GM19238 (cell line): ENCODE measurements around the gene PIMREG.

ENCODE experiments used
- DNase-seq: peaks from one replicate; pipeline ENCODE4 v3.0.0; 2011; ENCODE audit warnings: low spot score; ENCODE audit not compliant: insufficient read length

PIMREG gene

DNA sequence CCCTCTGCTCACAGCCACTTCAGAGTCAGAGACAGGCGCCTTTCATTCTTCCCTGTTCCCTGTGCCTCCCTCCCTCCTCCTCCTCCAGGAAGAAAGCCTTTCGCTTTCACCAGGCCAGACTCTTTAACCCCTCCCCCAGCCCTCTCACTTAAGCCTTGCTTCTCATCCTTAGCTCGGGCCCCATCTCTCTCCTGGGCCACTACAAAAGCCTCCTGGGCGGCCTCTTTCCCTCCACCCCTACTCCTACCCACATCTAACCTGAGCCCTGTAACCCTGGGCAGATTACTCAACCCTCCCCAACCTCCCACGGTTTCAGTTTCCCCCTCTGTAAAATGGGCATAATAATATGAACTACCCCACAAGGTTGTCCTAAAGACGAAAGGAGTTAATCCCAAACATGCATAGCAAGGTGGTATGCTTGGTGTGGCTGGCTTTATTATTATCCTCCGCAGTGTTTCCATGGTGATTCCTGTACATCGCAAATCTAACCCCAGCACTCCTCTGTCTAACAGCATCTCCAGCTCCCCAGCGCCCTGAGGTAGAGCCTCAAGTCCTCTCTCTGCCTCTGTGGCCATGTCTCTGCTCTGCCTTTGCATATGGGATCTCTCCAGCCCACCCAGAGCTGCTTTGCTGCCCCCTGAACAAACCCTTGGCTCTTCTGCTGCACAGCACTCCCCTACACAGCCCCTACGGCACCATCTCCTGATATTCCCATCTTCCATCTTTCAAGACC, 17.7 kb downstream of the PIMREG start:
- DNase-seq: no peak

DNA sequence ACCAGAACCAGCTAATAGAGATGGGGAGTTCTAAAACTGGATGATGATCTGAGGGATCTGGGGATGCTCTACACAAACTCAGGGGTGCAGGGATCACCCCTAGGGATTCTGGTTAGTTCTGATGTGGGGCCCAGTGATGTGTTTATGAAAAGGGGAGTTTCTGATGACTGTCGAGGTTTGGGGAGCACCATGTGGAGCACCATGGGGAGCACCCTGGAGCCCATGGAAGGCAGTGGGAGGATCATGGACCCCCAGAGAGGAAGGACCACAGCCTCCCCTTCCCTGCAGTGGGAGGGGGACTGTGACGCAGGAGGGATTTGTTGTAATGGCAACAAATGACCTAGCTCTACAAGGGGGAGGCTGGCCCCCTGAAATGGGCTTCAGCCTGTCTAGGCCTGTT, 18.4 kb downstream of the PIMREG start:
- DNase-seq: no peak

DNA sequence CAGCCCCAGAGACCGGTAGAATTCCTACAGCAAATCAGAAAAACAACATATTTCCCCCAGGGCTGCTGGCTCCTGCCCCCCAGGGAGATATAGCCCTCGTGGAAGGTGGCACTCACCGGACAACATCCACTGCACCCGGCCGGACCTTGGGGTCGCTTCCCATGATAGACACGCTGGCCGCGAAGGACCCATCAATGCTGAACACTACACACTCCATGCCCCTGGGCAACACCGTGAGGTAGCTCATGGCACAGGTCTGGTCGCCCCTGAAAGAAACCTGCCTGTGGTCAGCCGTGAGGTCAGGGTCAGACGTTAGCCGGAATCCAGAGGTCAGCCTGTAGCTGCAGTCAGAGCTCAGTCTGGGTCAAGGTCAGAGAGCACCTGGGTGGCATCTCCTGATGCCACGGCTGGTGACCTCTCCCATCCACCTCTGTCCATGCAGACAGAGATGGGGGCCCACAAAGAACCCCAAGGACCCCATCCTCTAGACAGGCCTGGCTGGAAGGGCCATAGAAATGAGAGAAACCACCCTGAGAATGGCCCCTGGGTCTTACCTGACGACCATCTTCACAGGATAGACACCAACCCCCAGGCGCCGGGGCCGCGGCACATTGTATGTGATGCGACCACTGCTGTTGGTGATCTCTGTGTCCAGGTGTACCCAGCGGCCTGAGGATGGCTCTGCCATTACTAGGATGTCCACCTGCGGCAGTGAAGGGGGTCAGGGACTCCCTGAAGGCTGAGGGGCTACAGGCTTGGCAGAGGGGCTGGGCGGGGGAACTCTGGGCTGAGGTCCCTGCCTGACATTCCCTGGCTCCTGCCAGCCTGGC, 19.6 kb downstream of the PIMREG start:
- no peak for DNase-seq

DNA sequence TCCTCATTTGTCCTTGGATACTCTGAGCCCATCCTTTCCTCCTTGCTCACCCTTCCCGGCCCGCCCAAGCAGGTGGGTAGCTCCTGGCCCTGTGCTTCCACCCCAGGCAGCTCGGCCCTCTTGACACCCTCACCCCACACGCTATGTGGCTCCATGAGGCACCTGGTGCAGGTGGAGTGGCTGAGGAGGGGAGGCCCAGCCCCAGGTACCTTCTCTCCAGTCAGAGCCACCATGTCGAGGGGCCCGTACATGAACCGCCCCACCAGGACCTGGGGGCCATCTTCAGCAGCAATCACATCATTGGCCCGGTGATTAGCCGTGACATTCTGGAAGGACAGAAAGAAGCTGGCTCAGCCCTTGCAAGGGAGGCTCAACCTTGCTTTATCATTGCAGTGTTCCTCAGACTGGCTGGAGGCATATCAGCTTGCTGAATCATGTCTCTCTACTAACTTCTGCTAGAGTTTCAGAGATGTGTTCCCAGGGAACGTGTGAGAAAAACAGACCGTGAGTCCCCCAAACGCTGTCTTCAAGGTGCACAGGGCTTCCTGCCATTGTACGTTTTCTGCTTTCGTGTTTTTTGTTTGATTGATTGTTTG, 20.3 kb downstream of the PIMREG start:
- no peak for DNase-seq

DNA sequence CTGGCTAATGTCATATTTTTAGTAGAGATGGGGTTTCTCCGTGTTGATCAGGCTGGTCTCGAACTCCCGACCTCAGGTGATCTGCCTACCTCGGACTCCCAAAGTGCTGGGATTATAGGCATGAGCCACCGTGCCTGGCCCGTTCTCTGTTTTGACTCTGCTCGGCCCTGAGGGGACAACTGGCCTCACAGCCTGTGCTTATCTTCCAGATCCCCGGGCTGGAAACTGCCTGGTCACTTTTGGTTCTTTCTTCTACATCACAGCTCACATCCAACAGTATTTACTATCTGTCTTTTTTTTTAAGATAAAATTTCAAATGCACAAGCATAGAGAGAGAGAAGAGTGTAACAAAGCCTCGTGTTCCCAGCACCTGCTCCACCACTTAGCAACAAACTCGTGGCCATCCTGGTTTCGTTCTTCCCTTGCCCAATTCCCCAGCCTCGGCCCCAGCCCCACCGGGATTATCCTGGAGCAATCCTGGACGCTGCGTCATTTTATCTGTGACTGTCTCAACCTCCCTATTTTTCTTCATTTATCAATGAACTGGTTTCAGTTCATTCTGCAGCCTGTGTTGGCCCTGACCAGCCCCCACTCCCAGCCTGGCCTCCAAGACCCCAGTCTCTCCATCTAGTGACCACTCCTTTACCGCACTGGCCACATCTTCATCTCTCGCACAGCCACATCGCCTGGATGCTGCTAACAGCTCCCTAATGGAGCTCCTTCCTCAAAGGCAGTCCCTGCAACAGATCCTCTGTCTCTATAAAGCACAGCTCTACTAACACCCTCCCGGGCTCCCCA, 21.1 kb downstream of the PIMREG start:
- no peak for DNase-seq

DNA sequence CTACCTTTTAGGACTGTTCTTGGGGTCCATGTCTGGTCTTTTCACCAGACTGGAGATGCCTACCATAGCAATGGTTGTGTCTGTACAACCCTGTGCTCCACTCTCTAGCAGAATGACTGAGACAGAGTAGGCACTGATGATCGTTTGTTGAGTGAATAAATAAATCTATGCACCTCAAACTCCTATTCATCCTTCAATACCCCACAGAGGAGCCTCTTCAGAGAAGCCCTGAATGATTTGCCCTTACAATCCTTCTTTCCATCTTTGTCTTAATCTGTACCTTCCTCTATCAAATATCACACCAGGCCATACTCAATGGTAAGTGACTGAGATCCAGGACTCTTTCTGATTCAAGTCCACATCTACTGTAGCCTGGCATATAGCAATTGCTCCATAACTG, 23.3 kb downstream of the PIMREG start:
- no peak for DNase-seq

DNA sequence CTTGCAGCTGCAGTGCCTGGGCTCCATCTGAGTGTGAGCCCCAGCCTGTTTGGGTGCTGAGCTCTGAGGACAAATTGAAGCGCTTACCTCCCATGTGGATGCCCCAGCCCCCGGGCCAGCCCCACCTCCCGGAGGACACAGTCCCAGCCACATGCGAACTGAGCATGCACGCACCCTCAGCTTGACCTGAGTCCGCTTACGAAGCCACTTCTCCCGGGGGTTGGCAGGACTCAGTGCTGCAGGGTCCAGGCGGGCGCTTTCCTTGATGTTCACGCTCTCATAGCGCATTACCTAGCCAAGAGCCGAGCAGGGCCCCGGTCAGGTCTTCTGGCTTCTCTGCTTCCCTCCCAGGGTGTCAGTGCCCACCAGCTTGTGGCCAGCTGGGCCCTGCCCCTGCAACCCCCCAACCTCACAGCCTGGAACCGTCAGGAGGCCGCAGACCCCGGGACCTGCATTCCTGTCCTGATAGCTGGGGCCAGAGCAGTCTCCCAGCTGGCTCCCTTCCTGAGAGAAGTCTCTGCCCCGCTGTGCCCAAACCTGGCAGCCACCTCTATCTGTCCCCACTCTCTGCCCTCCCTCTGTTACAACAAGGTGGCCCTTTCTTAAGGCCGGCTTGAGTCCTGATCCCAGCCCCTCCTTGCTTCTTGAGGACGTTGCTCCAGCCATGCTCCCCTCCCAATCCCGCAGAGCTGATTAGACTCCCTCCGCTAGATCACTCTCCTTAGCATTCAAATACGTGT, 24.0 kb downstream of the PIMREG start:
- no peak for DNase-seq

DNA sequence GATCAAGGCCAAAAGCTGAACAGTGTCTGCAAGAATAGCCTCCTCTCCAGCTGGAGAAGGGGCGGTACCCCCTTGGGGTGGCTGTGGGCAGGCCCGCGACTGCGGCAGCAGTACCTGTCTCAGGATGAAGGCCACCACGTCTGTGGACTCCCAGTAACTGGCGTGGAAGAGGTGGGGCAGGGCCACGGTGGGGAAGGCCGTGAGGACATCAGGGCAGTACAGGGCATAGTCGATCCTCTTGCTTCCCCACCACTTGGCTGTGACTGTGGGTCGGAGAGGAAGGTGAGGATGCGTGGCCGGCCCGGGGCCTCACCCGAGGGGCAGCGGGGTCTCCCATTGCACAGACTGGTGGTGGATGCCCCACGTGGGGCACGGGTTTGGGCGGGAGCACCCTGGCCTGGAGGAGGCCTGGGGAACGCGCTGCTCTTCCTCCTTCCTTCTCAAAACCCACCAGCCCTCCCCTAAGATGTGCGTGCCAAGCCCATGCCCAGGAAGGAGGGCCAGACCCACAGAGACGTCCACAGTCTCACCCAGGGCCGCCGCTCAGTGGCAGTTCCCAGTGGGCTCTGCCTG, 26.0 kb downstream of the PIMREG start:
- no peak for DNase-seq

DNA sequence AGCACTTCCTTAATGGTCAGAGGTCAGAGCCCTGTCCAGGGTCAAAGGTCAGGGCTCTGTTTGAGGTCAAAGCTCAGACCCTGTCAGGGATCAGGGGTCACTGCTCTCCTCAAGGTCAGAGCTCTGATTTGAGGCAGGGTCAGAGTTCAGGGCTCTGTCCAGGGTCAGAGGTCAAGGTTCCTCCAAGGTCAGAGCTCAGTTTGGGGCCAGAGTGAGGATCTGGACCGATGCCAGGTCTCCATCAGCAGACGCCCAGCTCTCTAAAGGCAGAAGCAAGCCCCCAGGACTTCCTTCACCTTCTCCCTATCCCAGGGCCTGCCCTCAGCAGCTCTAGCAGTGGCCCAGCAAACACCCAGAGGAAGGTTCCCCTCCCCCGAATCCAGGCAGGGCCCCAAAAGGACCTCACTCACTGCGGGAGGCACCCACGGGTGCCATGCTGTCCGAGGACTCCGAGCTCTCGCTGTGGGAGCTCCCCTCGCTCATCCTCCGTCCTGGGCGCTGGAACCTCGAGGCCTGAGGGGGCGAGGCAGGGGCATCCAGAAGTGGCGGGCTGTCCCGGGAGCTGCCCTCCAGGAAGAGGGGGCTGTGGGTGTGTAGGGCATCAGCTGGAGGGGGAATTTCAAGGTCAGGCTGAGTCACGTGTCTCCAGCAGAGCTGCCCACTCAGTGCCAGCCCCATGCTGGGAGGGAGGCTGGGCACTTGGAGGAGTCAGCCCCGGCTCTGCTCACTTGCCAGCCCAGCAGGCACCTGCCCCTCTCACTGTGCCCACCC, 26.7 kb downstream of the PIMREG start:
- no peak for DNase-seq

DNA sequence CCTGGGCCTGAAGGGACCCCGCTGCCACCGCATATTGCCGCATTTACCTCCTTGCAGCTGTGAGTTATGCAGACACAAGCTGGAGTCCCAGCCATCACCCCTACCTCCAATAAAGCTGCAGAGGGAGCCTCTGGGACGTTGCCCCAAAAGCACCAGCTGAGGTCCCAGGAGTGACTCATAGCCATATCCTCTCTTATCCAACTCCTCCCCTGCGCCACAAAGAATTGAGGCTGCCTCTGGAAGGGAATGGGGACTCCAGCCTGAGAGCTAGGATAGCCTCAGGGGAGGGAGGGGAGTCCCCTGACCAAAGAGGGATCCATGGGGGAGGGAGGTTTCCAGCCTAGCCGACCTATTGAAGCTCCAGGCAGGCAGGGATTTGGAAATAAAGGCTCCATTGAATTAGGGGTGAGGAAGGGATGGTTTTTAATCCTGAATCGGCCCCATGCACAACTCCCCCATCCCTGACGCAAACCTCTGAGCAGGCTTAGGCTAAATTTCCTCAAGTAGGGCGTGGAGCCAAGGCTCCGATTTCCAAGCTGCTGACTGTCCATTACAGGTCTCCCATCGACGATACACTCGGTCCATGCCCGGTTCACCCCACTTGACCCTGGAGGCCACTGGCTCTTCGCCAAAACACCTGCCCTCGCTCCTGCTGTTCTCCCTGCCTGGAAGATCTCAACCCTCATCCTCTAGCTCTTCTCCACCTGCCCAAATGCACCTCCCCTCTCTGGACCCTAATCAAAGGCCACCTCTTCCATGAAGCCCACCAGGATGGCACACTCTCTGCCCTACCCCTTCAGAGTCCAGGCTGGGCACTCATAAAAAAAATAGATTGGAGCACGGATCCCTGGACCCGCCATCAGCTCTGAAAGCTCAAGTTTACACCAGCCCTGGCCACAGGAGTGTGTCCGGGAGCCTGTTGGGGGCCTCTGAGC, 27.5 kb downstream of the PIMREG start:
- DNase-seq: no peak

DNA sequence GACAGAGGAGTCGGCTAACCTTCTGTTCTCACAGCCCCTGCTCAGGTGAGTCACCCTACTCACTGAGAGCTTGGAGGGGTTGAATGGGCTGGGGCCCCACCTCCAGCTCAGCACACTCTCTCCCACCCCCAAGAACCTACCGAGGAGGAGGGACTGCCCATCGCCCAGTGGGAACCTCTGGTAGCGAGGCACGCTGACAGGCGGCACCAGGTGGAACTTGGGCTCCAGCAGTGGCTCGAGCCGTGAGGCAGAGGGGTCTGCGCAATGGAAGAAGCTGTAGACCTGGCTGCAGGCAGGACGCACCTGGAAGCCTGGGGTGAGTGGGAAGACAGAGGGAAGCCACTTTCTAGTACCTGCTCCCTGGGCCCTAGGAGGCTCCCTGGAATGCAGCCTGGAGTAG, 28.3 kb downstream of the PIMREG start:
- no peak for DNase-seq

DNA sequence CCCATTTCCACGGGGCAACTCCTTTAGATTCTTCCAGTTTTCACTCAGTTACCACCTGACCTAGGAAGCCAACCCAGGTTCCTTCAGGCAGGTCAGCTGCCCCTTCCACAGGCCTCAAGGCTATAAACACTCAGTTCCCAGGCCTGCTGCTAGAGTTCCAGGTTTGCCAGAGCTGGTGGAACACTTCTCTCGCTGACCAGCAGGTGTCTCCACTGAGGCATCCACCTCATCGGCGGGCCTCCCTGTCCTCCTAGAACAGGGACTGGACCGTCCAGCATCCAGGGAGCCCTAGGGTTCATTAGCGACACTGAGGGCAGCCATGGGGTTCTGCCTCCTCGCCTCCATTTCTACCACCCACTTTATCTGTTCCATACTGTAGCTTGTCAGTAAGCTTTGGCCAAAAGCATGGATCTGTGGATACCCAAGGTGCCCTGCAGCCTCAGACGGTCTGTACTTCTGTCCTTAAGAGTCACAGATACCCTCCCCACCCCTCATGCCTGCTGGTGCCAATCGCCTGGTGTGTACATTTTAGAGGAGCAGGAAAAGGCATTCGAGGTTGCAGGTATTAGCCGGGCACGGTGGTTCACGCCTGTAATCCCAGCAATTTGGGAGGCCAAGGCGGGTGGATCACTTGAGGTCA, 29.0 kb downstream of the PIMREG start:
- DNase-seq: peak; percentile 83

DNA sequence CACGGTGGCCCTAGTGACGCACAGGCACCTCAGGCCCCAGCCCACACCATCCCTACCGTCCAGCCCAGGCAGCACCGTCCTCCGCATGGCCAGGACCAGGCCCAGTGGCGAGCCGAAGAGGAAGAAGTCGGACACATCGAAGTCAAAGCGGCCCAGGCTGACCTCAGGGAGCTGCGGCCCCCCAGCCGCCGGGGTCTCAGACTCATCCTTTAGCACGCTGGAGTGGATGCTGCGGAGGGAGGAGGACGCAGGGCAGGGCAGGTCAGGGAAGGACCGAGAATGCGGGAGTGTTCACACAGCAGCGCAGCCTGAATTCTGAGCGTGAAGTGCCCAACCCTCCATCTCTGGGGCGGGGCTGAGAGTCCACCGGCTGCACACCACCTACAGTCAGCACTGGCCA, 30.1 kb downstream of the PIMREG start:
- DNase-seq: no peak

DNA sequence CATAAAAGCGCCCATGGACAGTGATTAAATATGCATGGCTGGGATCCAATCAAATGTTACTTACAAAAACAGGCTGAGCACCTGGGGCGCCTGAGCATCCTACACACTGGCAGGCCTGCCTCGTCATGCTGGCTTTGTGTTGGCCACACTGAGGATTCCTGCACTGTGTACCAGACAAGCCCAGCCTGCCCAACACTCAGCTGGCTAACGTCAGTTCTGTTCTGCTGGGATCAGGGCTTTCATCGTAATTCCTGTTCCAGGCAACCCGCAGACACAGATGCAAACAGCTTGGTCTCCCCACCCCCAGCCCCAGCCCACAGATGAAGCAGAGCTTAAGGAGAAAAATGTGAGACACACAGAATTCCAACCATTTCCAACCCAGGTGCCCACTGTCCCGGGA, 30.7 kb downstream of the PIMREG start:
- DNase-seq: no peak

DNA sequence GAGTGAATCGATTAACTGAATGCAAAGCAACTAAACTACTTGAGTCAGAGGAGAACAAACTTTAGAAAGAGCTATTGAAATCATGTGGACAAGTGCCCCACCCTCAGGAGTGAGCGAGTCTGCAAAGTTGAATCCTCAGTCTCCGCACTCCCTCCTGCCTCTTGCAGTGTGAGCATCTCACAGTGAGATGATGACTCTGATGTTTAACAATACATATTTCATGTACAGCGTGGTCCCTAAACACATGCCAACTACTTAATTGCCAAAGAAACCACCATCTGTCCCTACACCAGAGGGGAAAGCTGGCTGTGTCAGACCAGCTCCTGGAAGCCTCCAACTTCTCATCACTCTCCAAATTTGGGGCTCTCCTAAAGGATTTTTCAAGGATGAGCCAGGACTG, 31.2 kb downstream of the PIMREG start:
- no peak for DNase-seq

DNA sequence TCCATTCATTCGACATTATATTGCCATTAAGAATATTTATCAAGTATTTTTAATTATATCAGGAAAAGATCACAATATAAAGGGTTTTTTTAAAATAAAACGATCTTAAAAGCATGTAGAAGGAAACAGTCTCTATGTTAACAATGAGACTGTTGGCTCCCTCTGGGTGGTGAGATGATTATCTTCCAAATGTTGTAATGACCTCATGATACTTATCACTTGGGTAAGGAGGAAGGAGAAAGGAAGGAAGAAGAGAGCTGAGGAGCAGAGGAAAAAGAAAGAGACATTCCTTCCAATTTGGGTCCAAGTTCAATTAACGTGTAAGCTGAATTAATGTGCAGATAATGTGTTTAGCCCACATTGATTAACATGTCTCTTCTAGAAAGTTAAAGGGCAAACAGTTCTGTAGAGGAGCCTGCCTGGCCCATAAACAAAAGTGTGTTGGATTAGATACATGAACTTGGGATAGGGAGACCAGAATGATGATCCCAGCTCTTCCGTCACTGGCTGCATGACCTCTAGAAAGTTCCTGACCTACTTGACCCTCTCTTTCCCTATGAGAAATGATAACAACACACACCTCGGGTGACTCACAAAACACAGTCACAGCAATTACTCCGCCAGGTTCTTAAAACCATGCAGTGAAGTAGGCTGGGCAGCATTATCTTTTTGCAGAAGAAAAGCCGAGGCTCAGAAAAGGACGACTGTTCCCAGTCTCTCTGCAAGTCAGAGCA, 32.0 kb downstream of the PIMREG start:
- no peak for DNase-seq

DNA sequence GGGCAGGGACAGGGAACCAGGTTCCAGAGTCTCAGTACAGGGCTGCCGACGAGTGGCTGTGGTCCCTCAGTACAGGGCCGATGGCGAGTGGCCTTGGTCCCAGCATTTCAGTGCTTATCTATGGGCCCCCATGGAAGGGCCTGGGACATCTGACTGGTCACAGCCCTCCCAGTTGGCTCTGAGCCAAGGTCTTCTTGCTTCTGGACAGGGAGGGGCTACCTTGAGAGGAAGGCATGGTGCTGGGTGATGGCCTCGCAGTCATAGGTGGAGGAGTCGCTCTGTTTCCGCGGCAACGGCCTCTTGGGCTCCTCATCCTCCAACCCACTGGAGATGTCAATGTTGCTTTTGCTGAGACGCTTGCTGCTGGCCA, 32.5 kb downstream of the PIMREG start:
- DNase-seq: no peak
